H9 (cell line): ENCODE results near the gene TFB1M. TPM values are rescaled to one million over a fixed set of nuclear protein-coding genes. Genes with fewer than 3 reads are reported as not detected.

ENCODE experiments used
- DNase-seq: peaks from one replicate; pipeline ENCODE4 v3.0.0-alpha.2; 2017
- H2AFZ ChIP-seq: one replicate; pipeline ENCODE4 v1.6.1; 2013; ENCODE audit warnings: mild to moderate bottlenecking, low read length, control low read depth, moderate library complexity
- H2AK5ac ChIP-seq: 2 replicates; pipeline ENCODE4 v1.6.1; 2013; ENCODE audit warnings: low read length, control low read depth, mixed read lengths; ENCODE audit not compliant: insufficient read length
- H2BK120ac ChIP-seq: one replicate; pipeline ENCODE4 v1.6.1; 2013; ENCODE audit warnings: low read depth, mild to moderate bottlenecking, low read length, control low read depth, inconsistent platforms; ENCODE audit not compliant: poor library complexity, severe bottlenecking
- H2BK12ac ChIP-seq: 2 replicates; pipeline ENCODE4 v1.6.1; 2013; ENCODE audit warnings: low read length, control low read depth, mixed read lengths, low read depth; ENCODE audit not compliant: insufficient read length
- H2BK15ac ChIP-seq: 2 replicates; pipeline ENCODE4 v1.6.1; 2013; ENCODE audit warnings: low read depth, low read length, control low read depth
- H2BK20ac ChIP-seq: one replicate; pipeline ENCODE4 v1.6.1; 2013; ENCODE audit warnings: low read depth, mild to moderate bottlenecking, low read length, control low read depth, inconsistent platforms; ENCODE audit not compliant: poor library complexity, severe bottlenecking
- H2BK5ac ChIP-seq: 2 replicates; pipeline ENCODE4 v1.6.1; 2013; ENCODE audit warnings: low read length, control low read depth, mixed read lengths; ENCODE audit not compliant: insufficient read length
- H3K14ac ChIP-seq: 2 replicates; pipeline ENCODE4 v1.6.1; 2013; ENCODE audit warnings: low read length, control low read depth; ENCODE audit not compliant: insufficient read depth
- H3K18ac ChIP-seq: 2 replicates; pipeline ENCODE4 v1.6.1; 2013; ENCODE audit warnings: low read depth, mild to moderate bottlenecking, mixed read lengths, low read length, control low read depth; ENCODE audit not compliant: insufficient read length
- H3K23ac ChIP-seq: 2 replicates; pipeline ENCODE4 v1.6.1; 2013; ENCODE audit warnings: low read length, control low read depth, mixed read lengths, low read depth; ENCODE audit not compliant: insufficient read length
- H3K23me2 ChIP-seq: 2 replicates; pipeline ENCODE4 v1.6.1; 2013; ENCODE audit warnings: low read depth, mild to moderate bottlenecking, mixed read lengths, low read length, control low read depth; ENCODE audit not compliant: insufficient read length, poor library complexity, severe bottlenecking
- H3K27ac ChIP-seq: 2 replicates; pipeline ENCODE4 v1.5.1; 2013; ENCODE audit warnings: low read length, control low read depth, mixed read lengths, low read depth; ENCODE audit not compliant: insufficient read length
- H3K27me3 ChIP-seq: 2 replicates; pipeline ENCODE4 v1.6.1; 2013; ENCODE audit warnings: low read length, control low read depth, inconsistent platforms; ENCODE audit not compliant: insufficient read depth
- H3K4ac ChIP-seq: 2 replicates; pipeline ENCODE4 v1.6.1; 2013; ENCODE audit warnings: low read depth, mild to moderate bottlenecking, control low read depth, inconsistent platforms, low read length, moderate library complexity
- H3K4me1 ChIP-seq: 2 replicates; pipeline ENCODE4 v1.6.1; 2013; ENCODE audit warnings: low read length, control low read depth, inconsistent platforms; ENCODE audit not compliant: insufficient read depth
- H3K4me2 ChIP-seq: 2 replicates; pipeline ENCODE4 v1.6.1; 2013; ENCODE audit warnings: low read length, control low read depth, mixed read lengths; ENCODE audit not compliant: insufficient read length, insufficient read depth
- H3K56ac ChIP-seq: 2 replicates; pipeline ENCODE4 v1.6.1; 2013; ENCODE audit warnings: low read depth, mild to moderate bottlenecking, mixed read lengths, low read length, control low read depth; ENCODE audit not compliant: insufficient read length
- H3K79me1 ChIP-seq: 2 replicates; pipeline ENCODE4 v1.6.1; 2013; ENCODE audit warnings: low read depth, mild to moderate bottlenecking, moderate library complexity, low read length, control low read depth, inconsistent platforms; ENCODE audit not compliant: insufficient read depth, poor library complexity, severe bottlenecking
- H3K79me2 ChIP-seq: 2 replicates; pipeline ENCODE4 v1.6.1; 2013; ENCODE audit warnings: low read length, control low read depth, inconsistent platforms; ENCODE audit not compliant: insufficient read depth
- H3K9ac ChIP-seq: 2 replicates; pipeline ENCODE4 v1.6.1; 2013; ENCODE audit warnings: low read length, control low read depth, mixed read lengths; ENCODE audit not compliant: insufficient read length; ENCODE audit errors: extremely low read depth
- H3K9me3 ChIP-seq: one replicate; pipeline ENCODE4 v1.6.1; 2013; ENCODE audit warnings: low read depth, low read length, inconsistent platforms; ENCODE audit not compliant: control insufficient read depth
- H3T11ph ChIP-seq: one replicate; pipeline ENCODE4 v1.6.1; 2013; ENCODE audit warnings: mild to moderate bottlenecking, low read length, control low read depth, inconsistent platforms
- H4K20me1 ChIP-seq: one replicate; pipeline ENCODE4 v1.6.1; 2013; ENCODE audit not compliant: control insufficient read depth, insufficient read length, insufficient read depth
- H4K5ac ChIP-seq: 2 replicates; pipeline ENCODE4 v1.6.1; 2013; ENCODE audit warnings: low read depth, mild to moderate bottlenecking, mixed read lengths, low read length, control low read depth; ENCODE audit not compliant: insufficient read length
- H4K8ac ChIP-seq: replicated peaks from 2 replicates; pipeline ENCODE4 v1.6.1; 2013; ENCODE audit warnings: low read length, control low read depth, mixed read lengths, low read depth; ENCODE audit not compliant: insufficient read length
- H4K91ac ChIP-seq: 2 replicates; pipeline ENCODE4 v1.6.1; 2013; ENCODE audit warnings: low read depth, mild to moderate bottlenecking, moderate library complexity, mixed read lengths, low read length, control low read depth; ENCODE audit not compliant: insufficient read length
- H3K27ac Mint-ChIP-seq, 3 experiments: 2 replicates in 2 of 3; 3 replicates in 1 of 3; pipeline ENCODE4 v1.8.0; 2020 to 2021; ENCODE audit warnings: mixed read lengths in 3 of 3, mild to moderate bottlenecking in 1 of 3, moderate library complexity in 1 of 3
- H3K27me3 Mint-ChIP-seq: 2 replicates; pipeline ENCODE4 v1.8.0; 2021; ENCODE audit warnings: low read depth, mild to moderate bottlenecking, moderate library complexity, mixed read lengths
- H3K36me3 Mint-ChIP-seq, 3 experiments: 2 replicates in 2 of 3; 3 replicates in 1 of 3; pipeline ENCODE4 v1.8.0; 2020 to 2021; ENCODE audit warnings: low read depth in 3 of 3, mixed read lengths in 3 of 3; ENCODE audit not compliant: insufficient read depth in 1 of 3
- H3K4me1 Mint-ChIP-seq, 2 experiments: 2 replicates each; pipeline ENCODE4 v1.8.0; 2020; ENCODE audit warnings: mixed read lengths in 2 of 2
- H3K4me3 Mint-ChIP-seq, 2 experiments: 2 replicates in 1 of 2; 3 replicates in 1 of 2; pipeline ENCODE4 v1.8.0; 2020 to 2021; ENCODE audit warnings: mild to moderate bottlenecking in 2 of 2, mixed read lengths in 2 of 2, moderate library complexity in 1 of 2
- H3K9me3 Mint-ChIP-seq, 2 experiments: 2 replicates in 1 of 2; 3 replicates in 1 of 2; pipeline ENCODE4 v1.8.0; 2020; ENCODE audit warnings: mild to moderate bottlenecking in 2 of 2, mixed read lengths in 2 of 2, moderate library complexity in 1 of 2
- WGBS: extraction: QIAGEN DNeasy Blood & Tissue Kit; methylation state at CpG from one replicate; pipeline ENCODE4 v1.1.7; 2013; ENCODE audit warnings: missing lambda C conversion rate, low lambda C conversion rate, mixed read lengths; ENCODE audit not compliant: insufficient read length; ENCODE audit errors: extremely low coverage; 5-methylcytosine and 5-hydroxymethylcytosine counted together
- total RNA-seq: library from RNA; stranded (reverse); gene quantifications from 2 replicates; pipeline ENCODE4 v1.2.1, GENCODE V29; 2021
- TF ChIP-seq, protein P1 (sequence below): fragments of 200-600 bp; sonication (generic); conservative IDR thresholded peaks from 3 replicates; pipeline ENCODE4 v1.8.0; 2021; ENCODE audit warnings: antibody characterized with exemption, mild to moderate bottlenecking

The TFB1M gene
- total RNA-seq, 1 experiment from 2014 or later = 28.6 TPM

DNA sequence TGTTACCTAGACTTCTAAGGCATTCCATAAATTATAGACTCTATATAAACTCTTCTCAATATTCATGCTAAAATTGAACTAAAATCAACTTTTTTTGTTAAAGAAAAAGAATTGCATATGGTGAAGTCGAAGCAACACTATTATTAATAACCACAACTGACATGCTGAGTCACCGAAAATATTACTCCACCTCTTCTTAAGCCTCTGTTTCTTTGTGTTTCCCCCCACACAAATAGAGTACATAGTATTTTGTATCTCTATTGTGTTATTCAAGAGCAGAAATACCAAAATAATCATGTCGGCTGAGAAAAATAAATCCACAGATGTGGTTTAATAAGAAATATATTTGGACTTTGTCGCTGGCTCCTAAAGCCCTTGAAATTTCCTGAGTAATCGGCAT, 23.8 kb downstream of the TFB1M start:
- H3K27ac Mint-ChIP-seq = no peak overlapping the region
- Histone ChIP-seq H3K27me3 (no peaks in the 10 kb centered on the region), H3K4ac (no peak overlapping the region), H3K9ac (no peak overlapping the region), H3K9me3 (no peaks in the 10 kb centered on the region), H4K20me1 (no peaks in the 10 kb centered on the region), H2BK120ac (no peak overlapping the region), H2BK5ac (no peak overlapping the region), H3K23me2 (peaks cover 3% of the 10 kb centered on the region), H2BK15ac (no peak overlapping the region), H3K56ac (no peak overlapping the region), H2AFZ (no peak overlapping the region), H3K79me1 (no peaks in the 10 kb centered on the region), H4K5ac (no peak overlapping the region), H4K8ac (no peak overlapping the region), H3K4me1 (no peaks in the 10 kb centered on the region), H2BK20ac (no peak overlapping the region), H3T11ph (no peak overlapping the region), H3K79me2 (no peaks in the 10 kb centered on the region), H3K23ac (no peak overlapping the region), H3K4me2 (no peak overlapping the region), H4K91ac (no peak overlapping the region), H3K27ac (no peak overlapping the region), H2BK12ac (no peak overlapping the region), H3K18ac (no peak overlapping the region), H2AK5ac (no peak overlapping the region), H3K14ac (no peak overlapping the region)
- H3K4me3 Mint-ChIP-seq = no peak overlapping the region
- no CpG with 5 or more reads among the region's 5 CpGs for WGBS
- DNase-seq = no peak
- H3K27me3 Mint-ChIP-seq = no peaks in the 10 kb centered on the region
- TF ChIP-seq, protein P1, sequence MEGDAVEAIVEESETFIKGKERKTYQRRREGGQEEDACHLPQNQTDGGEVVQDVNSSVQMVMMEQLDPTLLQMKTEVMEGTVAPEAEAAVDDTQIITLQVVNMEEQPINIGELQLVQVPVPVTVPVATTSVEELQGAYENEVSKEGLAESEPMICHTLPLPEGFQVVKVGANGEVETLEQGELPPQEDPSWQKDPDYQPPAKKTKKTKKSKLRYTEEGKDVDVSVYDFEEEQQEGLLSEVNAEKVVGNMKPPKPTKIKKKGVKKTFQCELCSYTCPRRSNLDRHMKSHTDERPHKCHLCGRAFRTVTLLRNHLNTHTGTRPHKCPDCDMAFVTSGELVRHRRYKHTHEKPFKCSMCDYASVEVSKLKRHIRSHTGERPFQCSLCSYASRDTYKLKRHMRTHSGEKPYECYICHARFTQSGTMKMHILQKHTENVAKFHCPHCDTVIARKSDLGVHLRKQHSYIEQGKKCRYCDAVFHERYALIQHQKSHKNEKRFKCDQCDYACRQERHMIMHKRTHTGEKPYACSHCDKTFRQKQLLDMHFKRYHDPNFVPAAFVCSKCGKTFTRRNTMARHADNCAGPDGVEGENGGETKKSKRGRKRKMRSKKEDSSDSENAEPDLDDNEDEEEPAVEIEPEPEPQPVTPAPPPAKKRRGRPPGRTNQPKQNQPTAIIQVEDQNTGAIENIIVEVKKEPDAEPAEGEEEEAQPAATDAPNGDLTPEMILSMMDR = no peak
- H3K36me3 Mint-ChIP-seq = peaks cover 34 to 66% (median 64%) of the 10 kb centered on the region in 3 experiments
- H3K4me1 Mint-ChIP-seq = peaks cover 0 to 2% of the 10 kb centered on the region in 2 experiments; a peak in 2 of 4 replicates
- H3K9me3 Mint-ChIP-seq = no peaks in the 10 kb centered on the region
